ENCODE results near the gene KIRREL1. TPM values are rescaled to one million over a fixed set of nuclear protein-coding genes. Genes with fewer than 3 reads are reported as not detected.
A peak's percentile ranks its signal among the peaks of the same experiment; 100 is the strongest.

Gene KIRREL1
- total and polyA plus RNA-seq, 2 of the 8 experiments (the other 6 are each of a cell fraction or from before 2014, with no cell fraction given): 14.2 to 39.0 TPM

DNA sequence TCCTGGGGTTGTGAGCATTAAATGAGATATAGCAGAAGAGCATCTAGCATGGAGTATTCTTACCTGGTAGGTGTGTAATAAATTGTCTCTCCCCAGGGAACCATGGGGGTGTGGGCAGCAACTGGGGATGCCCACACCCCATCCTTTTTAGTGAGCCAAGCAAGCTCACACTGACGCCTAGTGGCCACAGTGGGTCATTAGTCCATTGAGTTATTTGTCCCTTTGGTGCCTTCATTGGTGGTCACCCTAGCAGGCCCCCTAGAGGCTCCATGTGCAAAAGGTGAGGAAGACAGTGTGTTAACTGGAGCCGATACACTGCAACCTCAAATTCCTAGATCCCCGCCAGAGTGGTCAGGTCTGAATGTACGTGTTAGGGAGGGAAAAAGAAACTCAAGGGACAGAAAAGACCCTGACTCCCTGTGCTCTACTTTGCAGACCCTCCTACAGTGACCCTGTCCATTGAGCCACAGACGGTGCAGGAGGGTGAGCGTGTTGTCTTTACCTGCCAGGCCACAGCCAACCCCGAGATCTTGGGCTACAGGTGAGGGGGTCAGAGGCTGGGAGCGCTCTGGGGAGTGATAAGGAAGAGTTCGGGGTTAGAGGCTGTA, 94.0 kb downstream of the KIRREL1 start (continued):
- 0 out of 2 replicates have a peak, but pooled peaks have one; percentile 19 for TF ChIP-seq SP1 (IDR thresholded peaks at IDR 0.05; ENCODE audit: low read depth, low read length)
- 0 out of 2 replicates have a peak, but pooled peaks have one; percentile 56 for TF ChIP-seq RXRA (IDR thresholded peaks at IDR 0.05; ENCODE audit: insufficient read depth, low read depth, low read length)
- peak; percentile 59; the same call in 1 of the 2 replicates for TF ChIP-seq YY1 (IDR thresholded peaks at IDR 0.05; ENCODE audit: low read depth, low read length)
- 0 out of 3 replicates have a peak, but pooled peaks of 1 of the 2 experiments have one; percentile 33 for TF ChIP-seq EP300 (IDR thresholded peaks at IDR 0.05; ENCODE audit: borderline replicate concordance in 1 of 2, low read depth in 2 of 2, low read length in 2 of 2)
